Hepatocyte (in vitro differentiated cells): Measurements from ENCODE around the gene LECT2. TPM values are rescaled to one million over a fixed set of nuclear protein-coding genes. Genes with fewer than 3 reads are reported as not detected.

Experiments used
- DNase-seq: peaks from one replicate; pipeline ENCODE4 v3.0.0-alpha.2; 2016; ENCODE audit warnings: low spot score
- H2AFZ ChIP-seq: fragments of 200-600 bp; sonication (generic); 2 replicates; pipeline ENCODE4 v1.6.0; 2016; ENCODE audit warnings: antibody characterized with exemption, mild to moderate bottlenecking
- H3K27ac ChIP-seq: fragments of 200-600 bp; sonication (generic); 2 replicates; pipeline ENCODE4 v1.5.1; 2016; ENCODE audit warnings: mild to moderate bottlenecking
- H3K27me3 ChIP-seq: fragments of 200-600 bp; sonication (generic); 2 replicates; pipeline ENCODE4 v1.6.1; 2016
- H3K36me3 ChIP-seq: fragments of 200-600 bp; sonication (generic); replicated peaks from 2 replicates; pipeline ENCODE4 v1.5.1; 2016; ENCODE audit warnings: low read depth; ENCODE audit not compliant: insufficient read depth
- H3K4me1 ChIP-seq: fragments of 200-600 bp; sonication (generic); 2 replicates; pipeline ENCODE4 v1.5.1; 2016; ENCODE audit warnings: mild to moderate bottlenecking, moderate library complexity; ENCODE audit not compliant: insufficient read depth
- H3K4me2 ChIP-seq: fragments of 200-600 bp; sonication (generic); 2 replicates; pipeline ENCODE4 v1.6.0; 2016
- H3K4me3 ChIP-seq: fragments of 200-600 bp; sonication (generic); 2 replicates; pipeline ENCODE4 v1.5.1; 2016; ENCODE audit warnings: mild to moderate bottlenecking
- H3K79me2 ChIP-seq: fragments of 200-600 bp; sonication (generic); 2 replicates; pipeline ENCODE4 v1.6.0; 2017; ENCODE audit warnings: mild to moderate bottlenecking
- H3K9me2 ChIP-seq: fragments of 200-600 bp; sonication (generic); replicated peaks from 2 replicates; pipeline ENCODE4 v1.6.0; 2017; ENCODE audit warnings: mild to moderate bottlenecking; ENCODE audit not compliant: insufficient read depth
- H3K9me3 ChIP-seq: fragments of 200-600 bp; sonication (generic); 2 replicates; pipeline ENCODE4 v1.5.1; 2016; ENCODE audit warnings: low read depth, mild to moderate bottlenecking
- H4K20me1 ChIP-seq: fragments of 200-600 bp; sonication (generic); 2 replicates; pipeline ENCODE4 v1.6.0; 2016; ENCODE audit warnings: mild to moderate bottlenecking; ENCODE audit not compliant: insufficient read depth, poor library complexity, severe bottlenecking
- EZH2 ChIP-seq: fragments of 200-600 bp; sonication (generic); IDR thresholded peaks from 2 replicates; pipeline ENCODE4 v1.6.1; 2016; ENCODE audit warnings: antibody characterized with exemption, mild to moderate bottlenecking, borderline replicate concordance
- EZH2phosphoT487 ChIP-seq: fragments of 200-600 bp; sonication (generic); IDR thresholded peaks from one replicate; pipeline ENCODE4 v1.6.1; 2018; ENCODE audit warnings: antibody characterized with exemption, mild to moderate bottlenecking, low read depth, moderate library complexity; ENCODE audit not compliant: unreplicated experiment, severe bottlenecking
- WGBS: methylation state at CpG from one replicate; pipeline ENCODE4 v1.1.6; 2016; ENCODE audit warnings: low lambda C conversion rate; ENCODE audit errors: missing lambda C conversion rate; 5-methylcytosine and 5-hydroxymethylcytosine counted together
- polyA plus RNA-seq: library from polyadenylated mRNA; unstranded; fragments of >200 nt; fragmentation: Nextera tagmentation; extraction: Ambion mirVana; gene quantifications from 2 replicates; pipeline ENCODE4 v1.2.1, GENCODE V29; 2016
- total RNA-seq: library from RNA; depleted of rRNA; stranded (reverse); fragments of >200 nt; gene quantifications from 2 replicates; pipeline ENCODE4 v1.2.3, GENCODE V29; 2014
- TF ChIP-seq, protein P1 (sequence below): fragments of 200-600 bp; sonication (generic); IDR thresholded peaks from 2 replicates; pipeline ENCODE4 v1.5.1; 2016; ENCODE audit warnings: antibody characterized with exemption, mild to moderate bottlenecking; ENCODE audit not compliant: poor library complexity

The LECT2 gene
- total and polyA plus RNA-seq, 2 experiments from 2014 or later = 12.3 to 29.6 TPM

DNA sequence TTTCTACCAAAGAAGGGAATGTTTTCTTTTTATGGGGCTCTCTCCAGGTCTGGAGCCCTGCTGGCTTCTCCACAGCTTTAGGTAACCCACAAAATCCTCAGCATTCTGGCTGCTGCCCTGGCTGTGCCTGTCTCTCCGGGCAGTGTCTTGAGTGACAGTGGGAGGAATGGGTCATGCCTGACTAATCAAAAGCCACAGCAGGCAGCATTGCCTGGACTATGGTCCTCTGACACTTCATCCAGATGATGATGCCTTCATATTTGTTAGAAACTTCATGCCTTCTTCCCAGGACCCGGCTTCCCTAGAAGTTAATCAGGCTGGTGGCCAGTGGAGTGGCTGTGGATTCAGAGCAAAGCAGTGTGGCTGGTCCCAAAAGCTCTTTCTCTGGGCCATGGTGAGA, 41.8 kb upstream of the LECT2 start:
- Histone ChIP-seq H4K20me1 (no peaks in the 10 kb centered on the region), H3K27ac (no peak overlapping the region), H3K4me3 (no peak overlapping the region), H3K9me3 (no peaks in the 10 kb centered on the region), H3K36me3 (no peaks in the 10 kb centered on the region), H2AFZ (no peak overlapping the region), H3K9me2 (no peaks in the 10 kb centered on the region), H3K4me1 (peaks cover 24% of the 10 kb centered on the region), H3K4me2 (no peak overlapping the region), H3K79me2 (no peaks in the 10 kb centered on the region), H3K27me3 (no peaks in the 10 kb centered on the region)
- WGBS = 94% methylated on average over 2 of the region's 2 CpGs
- no peak for DNase-seq
- TF ChIP-seq EZH2phosphoT487 = no peak
- TF ChIP-seq, protein P1, sequence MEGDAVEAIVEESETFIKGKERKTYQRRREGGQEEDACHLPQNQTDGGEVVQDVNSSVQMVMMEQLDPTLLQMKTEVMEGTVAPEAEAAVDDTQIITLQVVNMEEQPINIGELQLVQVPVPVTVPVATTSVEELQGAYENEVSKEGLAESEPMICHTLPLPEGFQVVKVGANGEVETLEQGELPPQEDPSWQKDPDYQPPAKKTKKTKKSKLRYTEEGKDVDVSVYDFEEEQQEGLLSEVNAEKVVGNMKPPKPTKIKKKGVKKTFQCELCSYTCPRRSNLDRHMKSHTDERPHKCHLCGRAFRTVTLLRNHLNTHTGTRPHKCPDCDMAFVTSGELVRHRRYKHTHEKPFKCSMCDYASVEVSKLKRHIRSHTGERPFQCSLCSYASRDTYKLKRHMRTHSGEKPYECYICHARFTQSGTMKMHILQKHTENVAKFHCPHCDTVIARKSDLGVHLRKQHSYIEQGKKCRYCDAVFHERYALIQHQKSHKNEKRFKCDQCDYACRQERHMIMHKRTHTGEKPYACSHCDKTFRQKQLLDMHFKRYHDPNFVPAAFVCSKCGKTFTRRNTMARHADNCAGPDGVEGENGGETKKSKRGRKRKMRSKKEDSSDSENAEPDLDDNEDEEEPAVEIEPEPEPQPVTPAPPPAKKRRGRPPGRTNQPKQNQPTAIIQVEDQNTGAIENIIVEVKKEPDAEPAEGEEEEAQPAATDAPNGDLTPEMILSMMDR = no peak
- no peak for TF ChIP-seq EZH2

DNA sequence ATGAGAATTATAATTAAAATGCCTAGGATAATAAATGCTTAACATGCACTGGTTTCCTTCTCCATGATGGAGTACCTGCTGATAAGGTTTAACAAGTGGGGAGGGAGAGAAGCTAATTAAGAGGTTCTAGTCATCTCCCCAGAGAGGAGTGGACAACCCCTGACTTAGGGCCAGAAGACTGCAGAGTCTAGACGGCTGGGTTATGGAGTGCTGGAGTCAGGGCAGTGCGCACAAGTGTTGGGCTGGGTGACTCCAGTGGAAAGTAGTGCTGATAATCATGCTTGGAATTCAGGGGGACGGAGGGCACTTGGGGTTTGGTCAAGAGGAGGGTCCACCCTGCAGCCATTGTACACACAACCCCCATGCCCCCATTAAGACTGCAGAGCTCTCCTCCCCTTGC, 41.2 kb upstream of the LECT2 start:
- H3K4me1 ChIP-seq = peaks cover 17% of the 10 kb centered on the region
- H3K27ac ChIP-seq = no peak overlapping the region
- no peaks in the 10 kb centered on the region for H4K20me1 ChIP-seq
- H3K36me3 ChIP-seq = no peaks in the 10 kb centered on the region
- no peak for DNase-seq
- H3K4me3 ChIP-seq = no peak overlapping the region
- H3K79me2 ChIP-seq = no peaks in the 10 kb centered on the region
- 93% methylated on average over 3 of the region's 3 CpGs for WGBS
- H3K4me2 ChIP-seq = no peak overlapping the region
- no peaks in the 10 kb centered on the region for H3K9me2 ChIP-seq
- H3K27me3 ChIP-seq = no peaks in the 10 kb centered on the region
- no peaks in the 10 kb centered on the region for H3K9me3 ChIP-seq
- H2AFZ ChIP-seq = no peak overlapping the region
- no peak for TF ChIP-seq EZH2phosphoT487

DNA sequence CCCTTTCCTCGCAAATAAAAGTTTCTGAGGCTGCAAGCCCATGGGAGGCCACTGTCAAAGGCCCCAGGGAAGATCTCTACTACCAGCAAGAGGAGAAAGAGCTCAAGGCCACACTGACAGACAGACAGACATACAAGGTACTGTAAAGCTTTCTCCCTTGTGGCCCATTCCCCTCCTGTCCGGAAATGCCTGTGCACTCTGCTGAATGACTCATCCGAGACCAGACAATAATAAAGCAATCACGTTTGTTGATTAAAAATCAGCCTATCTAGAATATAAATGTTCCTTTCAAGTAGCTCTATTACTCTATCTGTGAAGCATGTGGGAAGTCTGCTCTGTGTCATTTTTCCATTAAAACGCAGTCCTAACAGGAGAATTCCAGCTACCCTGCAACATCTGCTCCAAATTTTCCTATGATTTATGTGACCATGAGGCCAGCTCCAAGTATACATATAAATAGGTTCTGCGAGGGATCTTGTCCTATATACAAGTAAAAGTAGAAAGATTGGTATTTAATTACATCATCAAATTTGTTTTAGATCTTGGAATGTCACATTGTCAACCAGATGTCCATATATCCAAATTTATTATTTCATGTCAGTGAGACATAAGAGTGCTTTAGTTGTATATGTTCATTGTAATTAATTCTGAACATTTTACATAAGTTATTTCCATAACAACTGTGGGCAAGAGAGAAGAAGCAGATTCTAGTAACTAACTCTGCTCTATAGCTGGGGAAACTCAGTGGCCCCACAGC, 39.3 kb upstream of the LECT2 start:
- no peak for TF ChIP-seq EZH2
- no peak for TF ChIP-seq EZH2phosphoT487
- TF ChIP-seq, protein P1 = no peak
- H3K79me2 ChIP-seq = no peaks in the 10 kb centered on the region
- peaks cover 17% of the 10 kb centered on the region for H3K4me1 ChIP-seq
- no peaks in the 10 kb centered on the region for H3K36me3 ChIP-seq
- H3K27me3 ChIP-seq = no peaks in the 10 kb centered on the region
- H3K27ac ChIP-seq = peak overlapping the region; percentile 79
- DNase-seq = peak; percentile 45
- H3K4me2 ChIP-seq = peak overlapping the region; percentile 15
- H3K9me2 ChIP-seq = no peaks in the 10 kb centered on the region
- no peak overlapping the region for H2AFZ ChIP-seq
- H3K9me3 ChIP-seq = no peaks in the 10 kb centered on the region
- 40% methylated on average over 6 of the region's 6 CpGs for WGBS
- H3K4me3 ChIP-seq = no peak overlapping the region
- H4K20me1 ChIP-seq = no peaks in the 10 kb centered on the region

DNA sequence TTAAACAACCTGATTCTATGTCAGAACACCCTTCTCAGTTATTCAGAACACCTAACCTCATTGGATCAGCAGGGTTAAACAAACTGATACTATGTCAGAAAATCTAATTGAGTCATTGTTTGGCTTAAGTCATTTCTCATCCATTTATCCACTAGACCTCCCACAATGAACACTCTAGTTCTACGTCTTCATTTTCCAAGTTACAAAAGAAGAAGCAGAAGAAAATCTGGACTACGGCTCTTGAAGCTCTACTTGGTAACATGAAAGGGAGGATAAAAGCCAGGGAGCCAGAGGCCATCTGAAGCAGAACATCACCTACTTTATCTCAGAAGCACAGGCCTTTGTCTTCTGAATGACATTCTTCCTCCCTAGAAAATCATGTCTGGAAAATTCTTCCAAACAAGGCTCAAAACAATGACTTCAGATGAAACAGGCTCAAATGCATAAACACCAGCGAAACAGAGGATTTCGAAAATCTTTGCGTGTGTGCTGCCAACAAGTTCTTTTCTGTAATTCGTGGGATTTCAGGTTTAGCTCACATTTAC, 38.6 kb upstream of the LECT2 start:
- Histone ChIP-seq H4K20me1 (no peaks in the 10 kb centered on the region), H3K27ac (peak overlapping the region; percentile 79), H3K9me2 (no peaks in the 10 kb centered on the region), H3K79me2 (no peaks in the 10 kb centered on the region), H3K4me1 (peaks cover 17% of the 10 kb centered on the region), H3K4me2 (peak overlapping the region; percentile 15), H3K4me3 (no peak overlapping the region), H3K9me3 (no peaks in the 10 kb centered on the region), H3K36me3 (no peaks in the 10 kb centered on the region), H2AFZ (no peak overlapping the region), H3K27me3 (no peaks in the 10 kb centered on the region)
- TF ChIP-seq EZH2 (no peak), EZH2phosphoT487 (no peak)
- TF ChIP-seq, protein P1 = no peak
- 43% methylated on average over 6 of the region's 6 CpGs for WGBS
- no peak for DNase-seq
